Mesenchymal stem cell (in vitro differentiated cells and primary cell): ENCODE data around the gene PRR20G.

ENCODE experiments used
- DNase-seq: peaks from one replicate; pipeline ENCODE4 v3.0.0-alpha.2; 2013
- H2AFZ ChIP-seq: one replicate; pipeline ENCODE4 v1.6.1; 2013; ENCODE audit warnings: low read depth, mild to moderate bottlenecking, control low read depth, inconsistent platforms, low read length, moderate library complexity
- H2AK5ac ChIP-seq: 2 replicates; pipeline ENCODE4 v1.6.1; 2013; ENCODE audit warnings: low read length, moderate library complexity, mild to moderate bottlenecking, inconsistent platforms; ENCODE audit not compliant: severe bottlenecking
- H2BK120ac ChIP-seq: one replicate; pipeline ENCODE4 v1.6.1; 2013; ENCODE audit warnings: low read depth, mild to moderate bottlenecking, inconsistent platforms, low read length, moderate library complexity
- H2BK12ac ChIP-seq, 2 experiments: one replicate each; pipeline ENCODE4 v1.6.1; 2013; ENCODE audit warnings: inconsistent platforms in 2 of 2, low read length in 2 of 2, mild to moderate bottlenecking in 2 of 2, moderate library complexity in 2 of 2, control low read depth in 1 of 2
- H2BK15ac ChIP-seq: one replicate; pipeline ENCODE4 v1.6.1; 2013; ENCODE audit warnings: mild to moderate bottlenecking, low read depth, inconsistent platforms; ENCODE audit not compliant: poor library complexity, severe bottlenecking
- H2BK5ac ChIP-seq: 2 replicates; pipeline ENCODE4 v1.6.1; 2013; ENCODE audit warnings: low read depth, mild to moderate bottlenecking, low read length, control low read depth, inconsistent platforms; ENCODE audit not compliant: poor library complexity, severe bottlenecking
- H3K14ac ChIP-seq, 2 experiments: one replicate each; pipeline ENCODE4 v1.6.1; 2013; ENCODE audit warnings: inconsistent platforms in 2 of 2, low read length in 2 of 2, control low read depth in 1 of 2, mild to moderate bottlenecking in 1 of 2, moderate library complexity in 1 of 2
- H3K18ac ChIP-seq, 2 experiments: one replicate each; pipeline ENCODE4 v1.6.1; 2013; ENCODE audit warnings: inconsistent platforms in 2 of 2, low read length in 2 of 2, control low read depth in 1 of 2, low read depth in 1 of 2, mild to moderate bottlenecking in 1 of 2
- H3K23ac ChIP-seq, 2 experiments: one replicate each; pipeline ENCODE4 v1.6.1; 2013; ENCODE audit warnings: inconsistent platforms in 2 of 2, low read length in 2 of 2, mild to moderate bottlenecking in 2 of 2, moderate library complexity in 2 of 2, control low read depth in 1 of 2
- H3K27ac ChIP-seq: 2 replicates; pipeline ENCODE4 v1.5.1; 2013; ENCODE audit warnings: mild to moderate bottlenecking, moderate library complexity, low read length, control low read depth, inconsistent platforms; ENCODE audit not compliant: poor library complexity, severe bottlenecking
- H3K27me3 ChIP-seq, 2 experiments: 2 replicates each; pipeline versions ENCODE4 v1.6.1 to v1.7.0; 2013; ENCODE audit warnings: low read length in 2 of 2, mild to moderate bottlenecking in 2 of 2, moderate library complexity in 2 of 2, control low read depth in 1 of 2, inconsistent platforms in 1 of 2; ENCODE audit not compliant: control insufficient read depth in 1 of 2, insufficient read depth in 1 of 2
- H3K36me3 ChIP-seq, 2 experiments: 2 replicates each; pipeline versions ENCODE4 v1.6.1 to v1.7.0; 2013; ENCODE audit warnings: low read length in 2 of 2, control low read depth in 1 of 2, inconsistent platforms in 1 of 2, low read depth in 1 of 2, mild to moderate bottlenecking in 1 of 2; ENCODE audit not compliant: insufficient read depth in 2 of 2, control insufficient read depth in 1 of 2
- H3K4ac ChIP-seq, 2 experiments: one replicate each; pipeline ENCODE4 v1.6.1; 2013; ENCODE audit warnings: inconsistent platforms in 2 of 2, low read length in 2 of 2, mild to moderate bottlenecking in 2 of 2, moderate library complexity in 2 of 2, control low read depth in 1 of 2, low read depth in 1 of 2
- H3K4me1 ChIP-seq: 2 replicates; pipeline ENCODE4 v1.6.1; 2013; ENCODE audit warnings: low read depth, low read length, control low read depth; ENCODE audit not compliant: control insufficient read depth, insufficient read depth
- H3K4me2 ChIP-seq: 2 replicates; pipeline ENCODE4 v1.6.1; 2013; ENCODE audit warnings: low read length, mild to moderate bottlenecking, inconsistent platforms; ENCODE audit not compliant: poor library complexity, severe bottlenecking
- H3K4me3 ChIP-seq, 2 experiments: 2 replicates each; pipeline versions ENCODE4 v1.5.1 to v1.7.0; 2013; ENCODE audit warnings: low read length in 2 of 2, mild to moderate bottlenecking in 2 of 2, control low read depth in 1 of 2, low read depth in 1 of 2; ENCODE audit not compliant: insufficient read depth in 1 of 2
- H3K79me1 ChIP-seq: replicated peaks from 2 replicates; pipeline ENCODE4 v1.6.1; 2013; ENCODE audit warnings: mild to moderate bottlenecking, control low read depth, low read length, inconsistent platforms; ENCODE audit not compliant: poor library complexity, severe bottlenecking
- H3K9ac ChIP-seq: 2 replicates; pipeline ENCODE4 v1.7.0; 2013; ENCODE audit warnings: mild to moderate bottlenecking, low read length, moderate library complexity
- H3K9me3 ChIP-seq: 2 replicates; pipeline ENCODE4 v1.7.0; 2013; ENCODE audit warnings: mild to moderate bottlenecking, low read length; ENCODE audit not compliant: control insufficient read depth
- H4K8ac ChIP-seq: one replicate; pipeline ENCODE4 v1.6.1; 2013; ENCODE audit warnings: inconsistent platforms, mild to moderate bottlenecking, low read length, moderate library complexity
- H4K91ac ChIP-seq: one replicate; pipeline ENCODE4 v1.6.1; 2013; ENCODE audit warnings: mild to moderate bottlenecking, low read length, inconsistent platforms
- WGBS: methylation state at CpG from one replicate; pipeline ENCODE4 v1.1.7; 2013; ENCODE audit warnings: mixed read lengths; 5-methylcytosine and 5-hydroxymethylcytosine counted together

The PRR20G gene

DNA sequence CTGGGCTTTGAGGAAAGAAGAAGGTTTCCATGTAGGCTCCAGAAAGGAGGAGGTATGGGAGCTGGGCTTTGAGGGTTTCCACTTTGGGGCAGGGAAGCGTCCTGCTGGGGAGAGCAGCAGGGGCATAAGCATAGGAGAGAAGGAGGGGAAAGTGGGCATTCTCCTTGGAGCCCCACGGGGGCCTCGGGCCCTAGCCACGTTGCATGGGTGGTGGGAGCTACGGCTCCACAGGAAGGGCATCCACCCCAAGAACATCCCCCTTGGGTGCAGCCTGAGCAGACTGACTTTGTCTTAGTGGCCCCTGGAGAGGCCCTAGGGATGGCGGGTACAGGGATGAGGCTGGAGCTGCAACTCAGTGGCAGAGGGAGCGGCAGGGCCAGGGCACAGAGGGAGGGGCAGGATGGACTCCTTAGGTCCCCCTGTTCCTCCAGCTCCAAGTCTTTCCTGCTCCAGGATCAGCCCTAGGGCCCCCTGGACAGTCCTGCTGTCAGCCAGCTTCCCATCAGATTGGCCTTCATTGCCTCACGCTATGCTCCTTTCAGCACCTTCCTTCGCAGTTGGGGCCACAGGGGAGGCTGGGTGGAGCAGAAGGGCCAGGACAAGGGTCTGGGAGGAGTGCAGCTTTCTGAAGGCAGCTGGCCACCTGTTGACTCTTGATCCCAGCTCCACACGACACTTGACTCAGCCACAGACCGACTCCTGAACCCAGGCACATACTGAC is 22.9 kb downstream of the PRR20G start:
- no peak overlapping the region for H3K14ac ChIP-seq
- WGBS, result 88% methylated on average over 11 of the region's 11 CpGs
- H3K9me3 ChIP-seq, result peaks cover 19% of the 10 kb centered on the region
- no peak overlapping the region for H3K27ac ChIP-seq
- H2AFZ ChIP-seq, result no peak overlapping the region
- H3K9ac ChIP-seq, result no peak overlapping the region
- no peak overlapping the region for H2BK120ac ChIP-seq
- no peak overlapping the region for H3K4me2 ChIP-seq
- H3K23ac ChIP-seq, result no peak overlapping the region
- no peaks in the 10 kb centered on the region for H3K79me1 ChIP-seq
- H2BK5ac ChIP-seq, result no peak overlapping the region
- H3K36me3 ChIP-seq, result no peaks in the 10 kb centered on the region
- no peak for DNase-seq
- H4K8ac ChIP-seq, result no peak overlapping the region
- H4K91ac ChIP-seq, result no peak overlapping the region
- no peak overlapping the region for H3K4me3 ChIP-seq
- peaks cover 0 to 48% of the 10 kb centered on the region in 2 experiments for H3K27me3 ChIP-seq
- no peaks in the 10 kb centered on the region for H3K4me1 ChIP-seq
- H2AK5ac ChIP-seq, result no peak overlapping the region
- H2BK15ac ChIP-seq, result no peak overlapping the region
- H3K18ac ChIP-seq, result no peak overlapping the region
- H2BK12ac ChIP-seq, result no peak overlapping the region
- H3K4ac ChIP-seq, result no peak overlapping the region

DNA sequence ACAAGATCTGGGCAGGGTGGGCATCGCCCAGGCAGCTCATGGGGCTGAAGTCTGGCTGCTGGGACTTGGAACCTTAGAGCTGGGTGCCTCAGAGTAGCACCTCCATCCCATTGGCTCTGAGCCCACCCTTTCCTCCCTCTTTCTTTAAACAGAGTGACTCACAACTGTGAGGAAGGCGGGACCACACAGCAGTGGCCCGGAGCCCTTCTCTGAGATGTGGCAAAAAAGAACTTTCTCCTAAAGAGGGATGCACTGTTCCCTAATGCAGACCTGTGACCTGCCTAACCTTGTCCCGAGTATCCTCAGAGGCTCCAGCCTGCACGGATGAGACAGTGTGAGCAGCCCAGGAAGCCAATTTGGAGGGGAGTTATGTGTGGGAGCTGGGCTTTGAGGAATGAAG is 23.6 kb downstream of the PRR20G start:
- Histone ChIP-seq H2BK120ac (no peak overlapping the region), H3K9ac (no peak overlapping the region), H2BK12ac (no peak overlapping the region), H3K23ac (no peak overlapping the region), H2BK15ac (no peak overlapping the region), H4K8ac (no peak overlapping the region), H3K9me3 (peaks cover 15% of the 10 kb centered on the region), H3K79me1 (no peaks in the 10 kb centered on the region), H3K4me3 (no peak overlapping the region), H3K4me1 (no peaks in the 10 kb centered on the region), H3K18ac (no peak overlapping the region), H3K4ac (no peak overlapping the region), H3K4me2 (no peak overlapping the region), H2AFZ (no peak overlapping the region), H3K27ac (no peak overlapping the region), H2BK5ac (no peak overlapping the region), H3K27me3 (peaks cover 0 to 51% of the 10 kb centered on the region in 2 experiments), H4K91ac (no peak overlapping the region), H3K36me3 (no peaks in the 10 kb centered on the region), H3K14ac (no peak overlapping the region), H2AK5ac (no peak overlapping the region)
- DNase-seq, result no peak
- 53% methylated on average over 5 of the region's 5 CpGs for WGBS

DNA sequence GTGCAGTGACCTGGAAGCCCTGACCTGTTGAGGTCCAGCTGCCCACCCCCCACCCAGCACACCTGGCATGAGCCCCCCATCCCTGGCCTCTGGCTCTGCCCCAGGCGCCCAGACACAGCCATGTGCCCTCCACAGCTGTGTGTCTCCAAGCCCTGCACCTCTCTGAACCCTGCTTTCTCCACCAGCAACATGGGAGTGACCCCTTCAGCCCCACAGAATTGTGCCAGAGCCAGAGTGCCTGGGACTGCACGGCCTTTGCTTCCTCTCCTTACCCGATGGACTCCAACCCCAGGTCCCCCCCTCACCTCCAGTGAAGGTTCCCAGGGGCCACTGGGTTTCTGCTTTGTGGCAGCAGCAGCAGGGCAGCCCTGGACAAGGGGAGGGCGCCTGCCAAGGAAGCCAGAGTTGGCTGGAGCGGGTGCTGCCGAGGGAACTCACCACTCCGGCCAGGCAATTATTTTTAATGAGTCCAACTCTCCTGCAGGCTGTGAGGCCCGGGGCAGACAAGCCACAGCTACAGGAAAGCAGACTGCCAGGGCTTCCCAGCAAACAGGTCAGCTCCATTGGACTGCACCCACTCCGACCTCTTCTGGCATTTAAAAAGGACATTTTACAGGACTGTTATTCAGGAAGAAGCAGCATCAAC is 24.1 kb downstream of the PRR20G start:
- Histone ChIP-seq H3K18ac (no peak overlapping the region), H4K91ac (no peak overlapping the region), H2BK15ac (no peak overlapping the region), H3K79me1 (no peaks in the 10 kb centered on the region), H3K4ac (no peak overlapping the region), H3K4me1 (no peaks in the 10 kb centered on the region), H3K27me3 (peaks cover 0 to 54% of the 10 kb centered on the region in 2 experiments), H3K14ac (no peak overlapping the region), H3K27ac (no peak overlapping the region), H2BK12ac (no peak overlapping the region), H4K8ac (no peak overlapping the region), H3K9ac (no peak overlapping the region), H2AK5ac (no peak overlapping the region), H3K4me3 (no peak overlapping the region), H3K9me3 (peaks cover 9% of the 10 kb centered on the region), H2BK5ac (no peak overlapping the region), H3K23ac (no peak overlapping the region), H2AFZ (no peak overlapping the region), H3K36me3 (no peaks in the 10 kb centered on the region), H2BK120ac (no peak overlapping the region), H3K4me2 (no peak overlapping the region)
- 69% methylated on average over 8 of the region's 9 CpGs for WGBS
- DNase-seq, result no peak

DNA sequence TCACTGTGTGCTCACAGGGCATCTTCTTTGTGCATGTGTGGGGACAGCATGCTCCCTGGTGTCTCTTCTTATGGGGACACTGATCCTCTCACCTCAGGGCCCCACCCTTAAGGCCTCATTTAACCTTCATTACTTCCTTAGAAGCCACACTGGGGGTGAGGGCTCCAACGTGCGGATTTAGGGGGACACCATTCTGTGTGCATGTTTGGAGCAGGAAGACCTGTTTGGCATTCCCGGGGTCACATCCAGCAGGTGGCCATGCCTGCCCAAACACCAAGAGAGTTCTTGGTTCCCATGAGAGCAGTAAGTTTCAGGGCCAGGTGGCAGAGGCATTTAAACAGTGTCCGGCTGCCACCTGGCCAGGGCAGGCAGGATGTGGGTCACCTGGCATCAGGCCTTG is 24.8 kb downstream of the PRR20G start:
- H4K8ac ChIP-seq, result no peak overlapping the region
- H4K91ac ChIP-seq, result no peak overlapping the region
- peaks cover 3% of the 10 kb centered on the region for H3K9me3 ChIP-seq
- H2AFZ ChIP-seq, result no peak overlapping the region
- no peak overlapping the region for H2BK12ac ChIP-seq
- no peak overlapping the region for H2BK15ac ChIP-seq
- H3K79me1 ChIP-seq, result no peaks in the 10 kb centered on the region
- H3K4ac ChIP-seq, result no peak overlapping the region
- H2BK120ac ChIP-seq, result no peak overlapping the region
- no peak overlapping the region for H2AK5ac ChIP-seq
- no peak overlapping the region for H3K18ac ChIP-seq
- peaks cover 0 to 57% of the 10 kb centered on the region in 2 experiments for H3K27me3 ChIP-seq
- no peak overlapping the region for H3K23ac ChIP-seq
- DNase-seq, result no peak
- no peak overlapping the region for H3K27ac ChIP-seq
- no peak overlapping the region for H3K14ac ChIP-seq
- H2BK5ac ChIP-seq, result no peak overlapping the region
- H3K9ac ChIP-seq, result no peak overlapping the region
- 88% methylated on average over 4 of the region's 4 CpGs for WGBS
- no peak overlapping the region for H3K4me3 ChIP-seq
- H3K4me1 ChIP-seq, result no peaks in the 10 kb centered on the region
- H3K4me2 ChIP-seq, result no peak overlapping the region
- no peaks in the 10 kb centered on the region for H3K36me3 ChIP-seq
